ENCODE data around the gene KTI12. TPM values are rescaled to one million over a fixed set of nuclear protein-coding genes. Genes with fewer than 3 reads are reported as not detected.

KTI12 gene
- total and polyA plus RNA-seq, 2 donors, result 7.7 to 11.1 TPM

DNA sequence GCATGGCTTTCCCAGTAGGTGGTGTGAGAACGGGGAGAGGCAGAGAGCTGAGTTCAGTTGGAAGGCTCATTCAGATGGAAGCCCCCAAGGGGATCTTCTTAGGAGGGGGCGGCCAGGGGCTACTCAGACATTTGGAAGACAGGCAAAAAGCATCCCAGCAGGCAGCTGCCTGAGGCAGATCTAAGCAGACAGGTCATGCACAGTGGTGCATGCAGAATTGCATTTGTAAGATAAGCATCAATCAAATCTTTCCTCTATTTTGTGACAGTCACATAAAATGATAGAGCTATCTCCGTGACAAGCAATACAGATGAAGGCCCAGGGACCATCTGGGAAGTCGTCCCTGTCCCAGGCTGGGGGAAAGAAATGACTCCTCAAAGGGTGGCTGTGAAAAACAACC is 46.9 kb downstream of the KTI12 start:
- Histone ChIP-seq H3K27me3 (ENCODE audit: control insufficient read depth in 2 of 2, insufficient read depth in 1 of 2, low read length in 1 of 2) (peaks cover 9 to 34% of the 10 kb centered on the region in 2 donors), H3K4me1 (ENCODE audit: control insufficient read depth in 2 of 2, insufficient read depth in 2 of 2, low read length in 2 of 2) (peaks cover 0 to 3% of the 10 kb centered on the region in 2 donors), H3K27ac (ENCODE audit: low read depth in 1 of 2, low read length in 1 of 2) (no peak overlapping the region), H3K4me3 (ENCODE audit: low read length in 2 of 2) (no peak overlapping the region), H3K9me3 (ENCODE audit: control insufficient read depth in 2 of 2, insufficient read depth in 1 of 2, low read length in 1 of 2) (no peaks in the 10 kb centered on the region), H3K36me3 (ENCODE audit: control insufficient read depth in 2 of 2, insufficient read depth in 2 of 2, low read length in 1 of 2) (no peaks in the 10 kb centered on the region)
- no peak for DNase-seq (ENCODE audit: low read depth in 6 of 9, low spot score in 9 of 9)
- WGBS, result 92% methylated on average over 4 of the region's 4 CpGs

- Histone ChIP-seq H3K27ac (ENCODE audit: low read depth in 1 of 2, low read length in 1 of 2) (no peak overlapping the region), H3K4me1 (ENCODE audit: control insufficient read depth in 2 of 2, insufficient read depth in 2 of 2, low read length in 2 of 2) (no peaks in the 10 kb centered on the region), H3K36me3 (ENCODE audit: control insufficient read depth in 2 of 2, insufficient read depth in 2 of 2, low read length in 1 of 2) (no peaks in the 10 kb centered on the region), H3K4me3 (ENCODE audit: low read length in 2 of 2) (no peak overlapping the region), H3K9me3 (ENCODE audit: control insufficient read depth in 2 of 2, insufficient read depth in 1 of 2, low read length in 1 of 2) (no peaks in the 10 kb centered on the region), H3K27me3 (ENCODE audit: control insufficient read depth in 2 of 2, insufficient read depth in 1 of 2, low read length in 1 of 2) (peaks cover 0 to 2% of the 10 kb centered on the region in 2 donors)
- DNase-seq (ENCODE audit: low read depth in 6 of 9, low spot score in 9 of 9), result no peak
- 96% methylated on average over 3 of the region's 3 CpGs for WGBS
These were observed 51.4 kb downstream of the KTI12 start for GRCh38 chr1:51982161-51982560.

Other genes starting within 250 kb of the KTI12 start
- 56.2 TPM for gene NRDC, start 155.1 kb downstream of the KTI12 start, total RNA-seq
- 151 TPM for gene NRDC, start 155.1 kb downstream of the KTI12 start, polyA plus RNA-seq
- gene RAB3B, start 43.1 kb downstream of the KTI12 start, total RNA-seq, result 0.24 TPM
- 0.07 TPM for gene RAB3B, start 43.1 kb downstream of the KTI12 start, polyA plus RNA-seq
- 43.9 TPM for gene TXNDC12, start 21.4 kb upstream of the KTI12 start, total RNA-seq
- 27.2 TPM for gene TXNDC12, start 21.4 kb upstream of the KTI12 start, polyA plus RNA-seq
- 60.5 TPM for gene BTF3L4, start 22.5 kb upstream of the KTI12 start, total RNA-seq
- 66.2 TPM for gene BTF3L4, start 22.5 kb upstream of the KTI12 start, polyA plus RNA-seq
- gene ZFYVE9, start 108.3 kb upstream of the KTI12 start, total RNA-seq, result 6.8 TPM
- gene ZFYVE9, start 108.3 kb upstream of the KTI12 start, polyA plus RNA-seq, result 3.6 TPM